ENCODE results near the gene B3GNT9.
A peak's percentile ranks its signal among the peaks of the same experiment; 100 is the strongest.

Gene B3GNT9

DNA sequence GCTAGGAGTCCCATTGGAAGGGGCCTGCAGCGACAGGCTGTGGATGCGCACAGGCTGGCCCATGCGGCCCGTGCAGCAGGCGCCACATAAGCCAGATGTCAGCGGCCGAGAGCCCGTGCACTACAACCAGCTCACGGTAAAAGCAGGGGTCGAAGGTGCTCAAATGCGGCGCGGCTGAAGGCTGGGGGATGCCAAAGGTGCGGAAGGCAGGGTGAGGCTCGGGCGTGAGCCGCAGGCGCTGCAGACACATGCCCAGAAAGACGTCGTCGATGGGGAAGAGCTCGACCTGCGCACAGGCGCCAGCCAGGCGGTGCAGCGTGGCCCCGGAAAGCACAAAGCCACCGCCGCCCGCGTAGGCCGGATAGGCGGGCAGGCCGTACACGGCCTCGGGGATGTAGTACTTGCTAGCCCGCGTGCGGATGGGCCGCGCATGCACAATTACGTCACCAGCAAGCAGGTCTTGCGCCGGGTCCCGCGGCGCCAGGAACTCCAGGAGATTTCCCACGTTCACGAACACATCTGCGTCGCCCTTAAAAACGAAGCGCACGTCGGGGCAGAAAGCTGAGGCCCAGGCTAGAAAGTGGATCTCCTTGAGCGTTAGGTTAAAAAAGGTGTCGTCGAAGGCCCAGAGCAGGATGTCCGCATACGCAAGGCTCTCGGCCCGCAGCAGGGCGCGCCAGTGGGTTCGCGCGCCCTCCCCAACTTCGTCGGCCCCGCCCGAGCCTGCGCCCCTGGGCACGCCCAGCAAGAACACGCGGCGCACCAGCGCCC is 1.3 kb downstream of the B3GNT9 start:
- Histone ChIP-seq H3K4me1 (ENCODE audit: control insufficient read depth, insufficient read depth, low read length) (peaks cover 13% of the 10 kb centered on the region), H3K4me3 (ENCODE audit: low read length in 2 of 2) (peak overlapping the region in 1 of 2 donors; percentile 77), H3K27me3 (ENCODE audit: control insufficient read depth in 1 of 2, insufficient read depth in 2 of 2, low read length in 2 of 2) (peaks cover 2 to 9% of the 10 kb centered on the region in 2 donors), H3K36me3 (ENCODE audit: control insufficient read depth in 2 of 2, insufficient read depth in 2 of 2, low read length in 2 of 2) (peaks cover 22 to 38% of the 10 kb centered on the region in 2 donors), H3K9ac (ENCODE audit: low read length in 2 of 2) (no peak overlapping the region), H3K27ac (ENCODE audit: low read length) (no peak overlapping the region), H3K9me3 (ENCODE audit: control insufficient read depth in 2 of 2, low read length in 2 of 2) (no peaks in the 10 kb centered on the region)

DNA sequence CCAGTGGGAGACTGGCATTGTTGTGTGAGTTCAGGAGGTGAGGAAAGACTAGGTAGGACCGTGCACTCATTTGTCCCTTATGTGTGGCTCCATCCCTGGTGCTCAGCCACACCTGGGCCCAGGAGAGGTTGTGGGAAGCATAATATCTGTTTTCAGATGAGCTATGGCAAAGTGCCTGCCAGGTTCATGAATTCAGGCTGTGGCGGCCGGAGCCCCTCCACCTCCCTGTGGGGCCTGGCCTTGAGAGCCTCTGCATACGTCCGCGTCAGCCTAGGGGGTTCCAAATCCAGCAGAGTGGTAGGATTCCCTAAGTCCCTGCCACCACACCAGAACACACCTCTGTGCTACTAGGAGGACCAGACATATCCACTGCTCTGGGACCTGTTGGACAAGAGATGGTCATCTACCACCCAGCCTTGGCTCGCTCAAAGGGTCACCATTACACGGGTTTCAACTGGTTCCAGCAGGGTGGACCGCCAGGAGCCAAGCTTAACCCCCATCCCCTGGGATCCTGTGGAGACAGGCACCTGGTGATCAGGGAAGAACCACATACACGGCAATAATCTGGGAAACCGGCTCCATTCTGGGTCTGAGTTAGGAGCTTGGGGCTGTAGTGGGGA is 2.0 kb downstream of the B3GNT9 start:
- no peaks in the 10 kb centered on the region for H3K9me3 ChIP-seq (ENCODE audit: control insufficient read depth in 2 of 2, low read length in 2 of 2)
- H3K9ac ChIP-seq (ENCODE audit: low read length in 2 of 2), result no peak overlapping the region
- peaks cover 10% of the 10 kb centered on the region for H3K4me1 ChIP-seq (ENCODE audit: control insufficient read depth, insufficient read depth, low read length)
- H3K36me3 ChIP-seq (ENCODE audit: control insufficient read depth in 2 of 2, insufficient read depth in 2 of 2, low read length in 2 of 2), result peaks cover 27 to 44% of the 10 kb centered on the region in 2 donors
- H3K27me3 ChIP-seq (ENCODE audit: control insufficient read depth in 1 of 2, insufficient read depth in 2 of 2, low read length in 2 of 2), result peaks cover 0 to 2% of the 10 kb centered on the region in 2 donors
- no peak overlapping the region for H3K4me3 ChIP-seq (ENCODE audit: low read length in 2 of 2)
- no peak overlapping the region for H3K27ac ChIP-seq (ENCODE audit: low read length)

DNA sequence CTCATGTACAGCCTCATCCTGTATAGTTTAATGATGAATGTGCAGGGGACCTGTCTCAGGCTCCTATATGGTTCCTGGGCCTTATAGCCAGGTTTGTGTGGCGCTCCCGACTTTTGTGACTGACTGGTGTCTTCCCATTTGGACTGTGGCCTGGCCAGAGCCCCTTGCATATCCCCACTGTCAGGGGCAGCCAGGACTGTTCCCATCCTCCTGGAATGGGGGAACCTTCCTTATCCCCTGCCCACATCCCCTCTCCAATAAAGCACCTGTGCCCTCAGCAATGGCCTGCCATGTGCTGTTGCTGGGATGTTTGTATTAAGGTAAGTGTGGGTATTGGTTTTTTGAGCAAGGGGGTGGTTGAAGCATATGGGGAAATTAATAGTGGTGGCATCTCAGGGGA is 2.6 kb downstream of the B3GNT9 start:
- peaks cover 10% of the 10 kb centered on the region for H3K4me1 ChIP-seq (ENCODE audit: control insufficient read depth, insufficient read depth, low read length)
- H3K27ac ChIP-seq (ENCODE audit: low read length), result no peak overlapping the region
- peaks cover 0 to 2% of the 10 kb centered on the region in 2 donors for H3K27me3 ChIP-seq (ENCODE audit: control insufficient read depth in 1 of 2, insufficient read depth in 2 of 2, low read length in 2 of 2)
- H3K4me3 ChIP-seq (ENCODE audit: low read length in 2 of 2), result no peak overlapping the region
- no peak overlapping the region for H3K9ac ChIP-seq (ENCODE audit: low read length in 2 of 2)
- H3K36me3 ChIP-seq (ENCODE audit: control insufficient read depth in 2 of 2, insufficient read depth in 2 of 2, low read length in 2 of 2), result peaks cover 27 to 48% of the 10 kb centered on the region in 2 donors
- no peaks in the 10 kb centered on the region for H3K9me3 ChIP-seq (ENCODE audit: control insufficient read depth in 2 of 2, low read length in 2 of 2)

DNA sequence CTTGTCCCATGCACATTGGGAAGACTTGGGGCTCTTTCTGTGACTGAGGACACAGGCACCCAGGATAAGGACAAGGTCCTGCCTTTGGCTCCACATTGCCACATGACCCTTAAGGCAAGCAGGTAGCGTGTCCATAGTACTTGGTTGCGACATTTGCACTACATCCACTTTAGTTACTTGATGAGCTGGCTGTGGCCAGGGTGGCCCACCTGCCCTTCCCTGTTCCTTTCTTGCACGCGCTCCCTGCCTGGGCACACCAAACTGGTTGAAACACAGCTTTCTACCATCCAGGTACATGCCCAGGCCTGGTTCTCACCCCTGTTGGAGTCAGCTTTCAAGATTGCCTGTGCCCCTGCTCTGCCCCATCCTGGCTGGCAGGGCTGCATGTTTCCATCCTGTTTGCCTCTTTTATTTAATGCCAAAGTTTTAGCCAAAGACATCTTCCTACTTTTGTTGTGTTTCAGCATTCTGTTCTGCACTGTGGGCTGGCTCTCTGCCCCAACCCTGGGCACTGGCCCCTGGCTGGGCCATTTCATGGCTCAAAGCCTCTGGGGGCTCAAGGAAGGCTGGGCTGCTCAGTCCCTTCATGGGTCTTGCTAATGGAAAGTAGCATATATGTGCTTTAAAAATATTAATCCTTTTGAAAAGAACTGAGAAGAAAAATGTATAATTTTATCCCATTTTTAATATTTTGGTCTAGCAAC is 3.2 kb downstream of the B3GNT9 start:
- H3K27me3 ChIP-seq (ENCODE audit: control insufficient read depth in 1 of 2, insufficient read depth in 2 of 2, low read length in 2 of 2), result no peaks in the 10 kb centered on the region
- no peak overlapping the region for H3K9ac ChIP-seq (ENCODE audit: low read length in 2 of 2)
- no peaks in the 10 kb centered on the region for H3K9me3 ChIP-seq (ENCODE audit: control insufficient read depth in 2 of 2, low read length in 2 of 2)
- H3K4me1 ChIP-seq (ENCODE audit: control insufficient read depth, insufficient read depth, low read length), result peaks cover 10% of the 10 kb centered on the region
- peaks cover 27 to 52% of the 10 kb centered on the region in 2 donors for H3K36me3 ChIP-seq (ENCODE audit: control insufficient read depth in 2 of 2, insufficient read depth in 2 of 2, low read length in 2 of 2)
- no peak overlapping the region for H3K4me3 ChIP-seq (ENCODE audit: low read length in 2 of 2)
- H3K27ac ChIP-seq (ENCODE audit: low read length), result no peak overlapping the region

DNA sequence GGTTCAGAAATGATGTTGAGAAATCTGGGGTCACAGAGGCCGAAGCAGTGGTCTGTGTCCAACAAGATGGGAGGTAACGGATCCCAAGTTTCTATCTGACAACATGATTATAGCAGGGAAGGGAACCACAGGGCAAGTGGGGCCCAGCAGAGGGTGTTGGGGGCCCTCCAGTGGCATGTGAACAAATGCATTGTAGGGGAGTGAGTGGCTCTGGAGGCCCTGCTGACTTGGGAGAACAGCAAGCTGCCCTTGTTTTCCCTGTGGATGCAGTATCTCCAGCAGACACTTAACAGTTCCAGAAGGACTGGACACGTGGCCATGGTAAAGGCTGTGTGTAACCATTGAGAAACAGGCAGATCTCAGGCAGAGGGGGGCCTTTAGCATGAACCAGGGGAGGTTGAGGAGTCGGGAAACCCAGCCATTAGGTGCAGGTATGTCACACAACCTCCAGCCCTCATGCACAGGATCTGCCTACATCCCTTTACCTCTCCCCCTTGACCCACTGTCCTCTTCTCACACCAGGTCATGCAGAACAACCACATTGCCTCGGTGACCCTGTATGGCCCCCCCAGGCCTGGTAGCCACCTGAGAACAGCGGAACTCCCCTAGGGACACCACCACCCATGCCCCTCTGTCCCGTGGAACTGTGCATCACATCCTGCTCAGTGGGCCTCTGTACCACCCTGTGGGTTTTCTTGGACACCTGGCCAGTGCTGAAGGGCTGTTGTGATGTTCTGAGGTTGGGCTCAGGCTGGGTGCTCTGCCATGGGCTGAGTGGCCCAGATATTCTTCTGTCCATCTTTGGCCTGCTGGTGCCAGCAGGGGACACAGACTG is 4.1 kb downstream of the B3GNT9 start:
- no peaks in the 10 kb centered on the region for H3K9me3 ChIP-seq (ENCODE audit: control insufficient read depth in 2 of 2, low read length in 2 of 2)
- peaks cover 30 to 59% of the 10 kb centered on the region in 2 donors for H3K36me3 ChIP-seq (ENCODE audit: control insufficient read depth in 2 of 2, insufficient read depth in 2 of 2, low read length in 2 of 2)
- no peak overlapping the region for H3K9ac ChIP-seq (ENCODE audit: low read length in 2 of 2)
- H3K4me1 ChIP-seq (ENCODE audit: control insufficient read depth, insufficient read depth, low read length), result peaks cover 10% of the 10 kb centered on the region
- H3K27ac ChIP-seq (ENCODE audit: low read length), result no peak overlapping the region
- H3K4me3 ChIP-seq (ENCODE audit: low read length in 2 of 2), result no peak overlapping the region
- H3K27me3 ChIP-seq (ENCODE audit: control insufficient read depth in 1 of 2, insufficient read depth in 2 of 2, low read length in 2 of 2), result no peaks in the 10 kb centered on the region

DNA sequence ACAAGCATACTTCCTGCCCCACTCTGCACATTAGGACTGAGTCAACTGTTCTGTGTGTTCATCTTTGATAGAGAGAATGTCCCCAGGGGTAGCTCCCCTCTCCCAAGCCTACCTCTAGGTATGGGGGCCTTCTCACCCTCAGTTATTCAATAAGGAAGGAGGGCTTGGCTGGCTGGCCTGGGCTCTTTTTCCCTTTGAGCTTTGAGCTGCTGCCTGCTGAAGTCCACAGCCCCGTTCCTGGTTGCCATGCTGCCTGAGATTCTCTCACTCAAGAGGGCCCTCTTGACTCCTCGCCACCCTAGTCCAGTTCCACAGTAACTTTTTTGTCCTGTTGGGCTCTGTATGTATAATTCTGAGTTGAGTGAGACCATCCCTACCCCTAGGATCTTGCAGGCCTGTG is 5.1 kb downstream of the B3GNT9 start:
- peaks cover 1% of the 10 kb centered on the region for H3K4me1 ChIP-seq (ENCODE audit: control insufficient read depth, insufficient read depth, low read length)
- H3K27ac ChIP-seq (ENCODE audit: low read length), result no peak overlapping the region
- H3K36me3 ChIP-seq (ENCODE audit: control insufficient read depth in 2 of 2, insufficient read depth in 2 of 2, low read length in 2 of 2), result peaks cover 40 to 69% of the 10 kb centered on the region in 2 donors
- H3K9me3 ChIP-seq (ENCODE audit: control insufficient read depth in 2 of 2, low read length in 2 of 2), result no peaks in the 10 kb centered on the region
- no peak overlapping the region for H3K4me3 ChIP-seq (ENCODE audit: low read length in 2 of 2)
- H3K27me3 ChIP-seq (ENCODE audit: control insufficient read depth in 1 of 2, insufficient read depth in 2 of 2, low read length in 2 of 2), result no peaks in the 10 kb centered on the region
- H3K9ac ChIP-seq (ENCODE audit: low read length in 2 of 2), result no peak overlapping the region

DNA sequence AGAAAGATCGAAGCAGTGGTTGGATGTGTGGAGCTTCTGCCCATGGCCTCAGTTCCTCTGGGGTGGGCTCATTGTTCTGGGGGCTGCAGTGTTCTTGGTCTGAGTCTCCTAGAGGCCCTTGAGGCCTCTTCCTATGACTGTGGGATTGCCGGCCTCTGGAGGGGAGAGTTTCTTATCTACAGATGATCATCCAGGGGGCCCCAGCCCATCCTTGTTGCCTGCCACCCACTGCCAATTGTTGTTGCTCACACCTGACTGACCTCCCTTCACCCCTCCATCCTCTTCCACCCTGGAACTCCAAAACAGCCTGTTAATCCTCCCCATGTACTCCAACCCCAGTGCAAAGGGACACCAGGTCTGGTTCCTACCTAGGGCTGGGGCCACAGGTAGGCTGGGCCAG is 5.9 kb downstream of the B3GNT9 start:
- H3K27me3 ChIP-seq (ENCODE audit: control insufficient read depth in 1 of 2, insufficient read depth in 2 of 2, low read length in 2 of 2), result no peaks in the 10 kb centered on the region
- H3K36me3 ChIP-seq (ENCODE audit: control insufficient read depth in 2 of 2, insufficient read depth in 2 of 2, low read length in 2 of 2), result peaks cover 47 to 77% of the 10 kb centered on the region in 2 donors
- H3K9ac ChIP-seq (ENCODE audit: low read length in 2 of 2), result no peak overlapping the region
- H3K4me1 ChIP-seq (ENCODE audit: control insufficient read depth, insufficient read depth, low read length), result no peaks in the 10 kb centered on the region
- H3K27ac ChIP-seq (ENCODE audit: low read length), result no peak overlapping the region
- H3K4me3 ChIP-seq (ENCODE audit: low read length in 2 of 2), result no peak overlapping the region
- no peaks in the 10 kb centered on the region for H3K9me3 ChIP-seq (ENCODE audit: control insufficient read depth in 2 of 2, low read length in 2 of 2)

DNA sequence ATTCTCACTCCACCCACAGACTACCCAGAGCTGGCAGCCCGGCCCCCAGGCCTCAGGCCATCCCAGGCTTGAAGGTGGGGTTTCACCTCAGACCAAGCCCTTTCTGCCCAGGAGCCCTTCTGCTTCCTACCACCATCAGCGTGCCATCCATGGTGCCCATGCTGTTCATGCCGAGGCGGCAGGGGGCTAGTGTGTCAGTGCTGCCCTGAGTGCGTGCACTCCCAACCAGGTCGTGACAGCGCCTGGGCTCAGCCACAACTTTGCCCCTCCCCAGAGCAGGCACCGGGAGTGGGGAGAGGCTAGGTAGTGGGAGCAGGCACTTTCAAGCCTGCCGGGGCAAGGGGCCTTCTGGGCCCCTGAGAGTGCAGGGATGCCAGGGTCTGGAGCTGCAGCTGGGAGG is 8.5 kb downstream of the B3GNT9 start:
- Histone ChIP-seq H3K27ac (ENCODE audit: low read length) (no peak overlapping the region), H3K4me3 (ENCODE audit: low read length in 2 of 2) (no peak overlapping the region), H3K9ac (ENCODE audit: low read length in 2 of 2) (no peak overlapping the region), H3K9me3 (ENCODE audit: control insufficient read depth in 2 of 2, low read length in 2 of 2) (no peaks in the 10 kb centered on the region), H3K36me3 (ENCODE audit: control insufficient read depth in 2 of 2, insufficient read depth in 2 of 2, low read length in 2 of 2) (peaks cover 54 to 85% of the 10 kb centered on the region in 2 donors), H3K4me1 (ENCODE audit: control insufficient read depth, insufficient read depth, low read length) (no peaks in the 10 kb centered on the region), H3K27me3 (ENCODE audit: control insufficient read depth in 1 of 2, insufficient read depth in 2 of 2, low read length in 2 of 2) (no peaks in the 10 kb centered on the region)

DNA sequence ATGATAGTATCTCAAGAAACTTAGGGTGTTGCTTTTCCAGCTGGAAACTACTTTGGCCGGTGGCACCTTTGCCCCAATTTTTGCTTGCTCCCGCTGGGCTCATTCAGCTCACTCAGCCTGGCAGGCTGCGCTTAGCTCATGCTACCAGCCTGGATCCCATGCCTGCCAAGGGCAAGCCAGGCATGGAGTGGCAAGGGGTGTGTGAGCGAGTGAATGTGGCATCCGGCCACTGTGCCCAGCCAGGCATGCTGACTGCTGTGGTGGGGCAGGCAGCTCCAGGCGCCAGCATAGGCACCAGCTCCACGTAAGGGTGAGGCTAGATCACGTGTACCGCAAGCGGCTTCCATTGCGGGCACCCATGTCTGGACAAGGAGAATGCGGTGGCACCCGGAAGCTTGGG is 9.4 kb downstream of the B3GNT9 start:
- Histone ChIP-seq H3K4me1 (ENCODE audit: control insufficient read depth, insufficient read depth, low read length) (no peaks in the 10 kb centered on the region), H3K27ac (ENCODE audit: low read length) (no peak overlapping the region), H3K4me3 (ENCODE audit: low read length in 2 of 2) (no peak overlapping the region), H3K36me3 (ENCODE audit: control insufficient read depth in 2 of 2, insufficient read depth in 2 of 2, low read length in 2 of 2) (peaks cover 56 to 77% of the 10 kb centered on the region in 2 donors), H3K9me3 (ENCODE audit: control insufficient read depth in 2 of 2, low read length in 2 of 2) (no peaks in the 10 kb centered on the region), H3K27me3 (ENCODE audit: control insufficient read depth in 1 of 2, insufficient read depth in 2 of 2, low read length in 2 of 2) (no peaks in the 10 kb centered on the region), H3K9ac (ENCODE audit: low read length in 2 of 2) (no peak overlapping the region)

DNA sequence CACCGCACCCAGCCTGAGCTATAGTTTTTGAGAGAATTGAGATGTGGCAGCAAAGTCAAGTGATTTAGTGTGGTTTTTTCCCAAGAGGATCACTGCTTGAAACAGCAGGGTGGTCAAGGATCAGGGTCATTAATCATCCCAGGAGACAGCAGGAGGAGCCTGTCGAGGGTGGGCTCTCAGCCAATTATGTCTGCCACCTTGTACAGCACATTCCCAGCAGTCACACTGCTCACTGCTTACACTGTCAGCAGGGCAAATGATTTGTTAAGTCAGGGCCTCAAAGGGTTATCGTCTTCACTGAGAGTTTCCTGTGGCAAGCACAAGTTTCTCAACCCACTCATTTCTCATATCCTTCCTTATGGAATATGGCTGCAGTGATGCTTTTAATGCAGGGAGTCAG is 13.2 kb downstream of the B3GNT9 start:
- no peak overlapping the region for H3K27ac ChIP-seq (ENCODE audit: low read length)
- no peaks in the 10 kb centered on the region for H3K4me1 ChIP-seq (ENCODE audit: control insufficient read depth, insufficient read depth, low read length)
- H3K4me3 ChIP-seq (ENCODE audit: low read length in 2 of 2), result no peak overlapping the region
- H3K36me3 ChIP-seq (ENCODE audit: control insufficient read depth in 2 of 2, insufficient read depth in 2 of 2, low read length in 2 of 2), result peaks cover 58 to 71% of the 10 kb centered on the region in 2 donors
- no peaks in the 10 kb centered on the region for H3K27me3 ChIP-seq (ENCODE audit: control insufficient read depth in 1 of 2, insufficient read depth in 2 of 2, low read length in 2 of 2)
- no peak overlapping the region for H3K9ac ChIP-seq (ENCODE audit: low read length in 2 of 2)
- H3K9me3 ChIP-seq (ENCODE audit: control insufficient read depth in 2 of 2, low read length in 2 of 2), result no peaks in the 10 kb centered on the region
